Hypothalamus (tissue), 51 donors: ENCODE results near the gene ACBD6.
A peak's percentile ranks its signal among the peaks of the same experiment; 100 is the strongest.

Source experiments
- DNase-seq, 51 donors: peaks; one replicate each; lab custom pipeline; 2025; lab: John Stamatoyannopoulos, UW

The ACBD6 gene

DNA sequence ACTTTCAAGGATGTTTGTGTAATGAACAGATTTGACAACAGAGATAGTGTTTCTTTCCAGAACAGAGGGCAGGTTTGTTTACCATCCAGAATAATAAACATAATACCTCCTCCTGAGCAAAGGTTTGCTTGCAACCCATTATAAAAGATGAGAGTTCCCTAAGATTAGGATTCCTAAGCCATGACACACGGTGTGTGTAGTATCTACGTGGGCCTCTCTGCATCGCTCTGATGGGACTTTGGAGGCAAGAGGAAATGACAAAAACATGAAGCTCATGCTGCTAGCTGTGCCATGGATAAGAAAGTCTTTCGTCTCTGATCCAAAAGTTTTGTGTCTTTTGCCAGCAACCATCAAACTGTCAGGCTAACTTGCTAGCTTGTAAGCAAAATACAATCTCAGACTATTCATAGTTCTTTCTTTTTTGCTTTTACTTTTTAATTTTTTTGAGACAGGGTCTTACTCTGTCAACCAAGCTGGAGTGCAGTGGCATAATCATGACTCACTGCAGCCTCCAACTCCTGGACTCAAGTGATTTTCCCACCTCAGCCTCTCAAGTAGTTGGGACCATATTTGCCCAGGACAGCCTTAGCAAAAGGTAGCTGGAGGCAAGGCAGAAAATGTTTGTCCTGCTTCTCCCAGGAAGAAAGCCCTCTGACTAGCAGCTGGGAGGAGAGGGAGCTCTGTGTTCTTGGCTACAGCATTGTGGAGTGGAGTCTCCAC is 191.2 kb downstream of the ACBD6 start:
- no peak for DNase-seq

DNA sequence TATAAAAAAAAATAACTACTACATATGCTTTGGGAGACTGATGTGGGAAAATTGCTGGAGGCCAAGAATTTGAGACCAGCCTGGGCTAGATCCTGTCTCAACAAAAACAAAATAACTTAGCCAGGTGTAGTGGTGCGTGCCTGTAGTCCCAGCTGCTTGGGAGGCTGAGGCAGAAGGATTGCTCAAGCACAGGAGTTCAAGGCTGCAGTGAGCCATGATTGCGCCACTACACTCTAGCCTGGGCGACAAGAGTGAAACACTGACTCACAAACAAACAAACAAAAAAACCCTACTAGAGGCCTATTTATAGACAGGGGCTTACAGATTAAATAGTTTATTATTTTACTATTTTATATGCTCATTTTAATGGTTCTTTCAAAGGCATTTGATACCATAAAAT is 192.3 kb downstream of the ACBD6 start:
- DNase-seq, result no peak

DNA sequence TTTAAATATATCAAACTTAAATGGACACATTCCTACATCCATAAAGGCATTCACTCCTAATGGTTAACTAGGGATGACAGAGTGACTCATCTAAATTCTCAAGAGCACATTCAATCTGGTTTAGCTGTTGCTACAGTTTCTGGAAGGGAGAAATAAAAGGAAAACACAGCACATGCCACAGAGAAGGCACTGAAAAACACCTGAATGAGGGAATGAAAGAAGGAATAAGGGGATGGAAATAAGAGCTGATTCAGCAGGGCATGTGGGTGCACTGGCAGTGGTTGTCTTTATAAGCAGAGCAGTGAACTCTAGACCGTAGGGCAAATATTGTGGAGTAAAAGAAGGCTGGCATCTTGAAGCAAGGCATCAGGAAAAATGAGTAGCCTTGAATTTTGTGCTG is 193.0 kb downstream of the ACBD6 start:
- DNase-seq, result no peak

DNA sequence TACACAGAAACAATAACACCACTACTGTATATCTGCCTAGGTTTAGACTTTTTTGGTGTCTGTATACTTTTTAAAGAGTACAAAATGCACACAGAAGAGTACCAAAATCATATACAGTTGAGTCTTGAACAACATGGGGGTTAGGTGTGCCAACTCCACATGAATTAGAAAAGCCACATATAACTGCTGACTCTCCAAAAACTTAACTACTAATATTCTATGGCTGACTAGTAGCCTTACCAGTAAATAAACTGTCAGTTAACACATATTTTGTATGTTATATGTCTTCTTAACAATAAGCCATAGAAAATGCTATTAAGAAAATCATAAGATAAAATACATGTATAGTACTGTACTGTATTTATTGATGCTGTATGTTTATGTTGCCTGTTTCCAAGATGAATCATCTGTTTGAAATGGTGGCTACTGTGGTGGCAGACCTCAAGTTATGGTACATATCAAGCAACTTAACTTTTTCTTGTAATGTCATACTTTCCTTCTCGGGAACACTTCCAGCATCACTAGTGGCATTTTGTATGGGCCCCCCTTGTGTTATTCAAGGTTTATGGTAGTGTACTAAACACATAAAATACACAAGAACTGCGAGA is 201.1 kb downstream of the ACBD6 start:
- no peak for DNase-seq

DNA sequence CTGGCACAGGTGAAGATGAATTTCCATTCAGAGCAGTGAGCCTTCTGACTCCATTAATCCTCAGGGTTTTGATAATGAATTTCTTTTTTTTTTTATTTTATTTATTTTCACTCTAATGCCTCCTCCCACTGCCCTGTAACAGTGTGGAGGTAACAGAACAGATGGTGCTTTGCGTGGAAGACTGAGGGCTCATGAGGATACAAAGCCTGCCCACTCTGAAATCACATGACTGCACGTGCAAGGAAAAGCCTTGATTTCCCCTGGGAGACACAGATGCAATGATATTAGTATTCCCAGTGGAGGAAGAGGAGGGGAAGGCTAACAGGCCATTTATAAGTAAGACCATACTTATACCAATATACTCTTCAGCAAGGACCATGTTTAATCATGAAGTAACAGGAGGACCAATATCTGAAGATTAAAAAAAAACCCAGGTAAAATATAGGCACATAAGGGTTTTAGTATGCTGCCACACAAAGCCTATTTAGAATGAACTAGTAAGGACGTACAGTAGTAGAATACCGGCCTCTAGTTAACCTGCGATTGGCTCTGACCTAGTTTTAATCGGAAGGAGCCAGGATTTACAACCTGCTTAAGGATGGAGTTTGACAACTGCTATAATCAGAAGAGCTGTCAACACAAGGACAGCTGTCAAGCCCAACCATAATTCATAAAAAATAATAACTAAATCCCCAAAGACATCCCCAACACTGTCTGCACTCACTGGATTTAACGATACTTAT is 202.7 kb downstream of the ACBD6 start:
- no peak for DNase-seq

DNA sequence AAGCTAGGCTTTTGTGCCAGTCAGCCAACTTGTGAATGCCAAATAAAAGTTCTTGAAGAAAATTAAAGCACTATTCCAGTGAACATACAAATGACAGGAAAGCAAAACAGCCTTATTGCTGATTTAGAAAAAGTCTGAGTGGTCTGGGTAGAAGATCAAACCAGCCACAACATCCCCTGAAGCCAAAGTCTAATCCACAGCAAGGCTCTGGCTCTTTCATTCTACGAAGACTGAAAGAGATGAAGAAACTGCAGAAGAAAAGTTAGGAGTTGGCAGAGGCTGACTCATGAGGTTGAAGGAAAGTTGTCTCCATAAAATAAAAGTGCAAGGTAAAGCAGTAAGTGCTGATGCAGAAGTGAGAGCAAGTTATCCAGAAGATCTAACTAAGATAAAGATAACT is 206.4 kb downstream of the ACBD6 start:
- DNase-seq, result no peak

DNA sequence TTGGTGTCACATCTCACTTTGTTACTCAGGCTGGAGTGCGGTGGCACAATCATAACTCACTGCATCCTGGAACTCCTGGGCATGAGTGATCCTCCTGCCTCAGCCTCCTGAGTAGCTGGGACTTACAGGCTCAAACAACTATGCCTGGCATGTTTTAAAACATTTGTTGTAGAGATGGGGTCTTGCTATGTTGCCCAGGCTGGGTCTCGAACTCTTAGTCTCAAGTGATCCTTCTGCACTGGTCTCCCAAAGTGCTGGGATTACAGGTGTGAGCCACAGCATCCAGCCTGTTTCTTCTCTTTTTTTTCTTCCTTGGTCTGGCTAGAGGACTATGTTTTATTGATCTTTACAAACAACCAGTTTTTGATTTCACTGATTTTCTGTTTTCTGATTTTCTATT is 207.7 kb downstream of the ACBD6 start:
- no peak for DNase-seq

DNA sequence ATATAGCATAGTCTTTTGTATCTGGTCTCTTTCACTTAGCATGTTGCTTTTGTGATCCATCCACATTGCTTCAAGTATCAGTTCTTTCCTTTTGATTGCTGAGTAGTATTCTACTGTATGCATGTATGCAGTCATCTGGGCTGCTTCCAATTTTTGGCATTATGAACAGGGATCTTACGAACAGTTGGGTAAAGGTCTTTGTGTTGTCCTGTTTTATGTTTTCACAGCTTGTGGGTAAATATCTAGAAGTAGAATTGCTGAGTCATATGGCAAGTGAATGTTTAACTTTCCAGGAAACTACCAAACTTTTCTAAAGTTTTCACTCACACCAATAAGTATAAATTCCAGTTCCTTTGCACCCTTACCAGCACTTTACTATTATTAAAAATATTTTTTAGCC is 211.4 kb downstream of the ACBD6 start:
- no peak for DNase-seq

DNA sequence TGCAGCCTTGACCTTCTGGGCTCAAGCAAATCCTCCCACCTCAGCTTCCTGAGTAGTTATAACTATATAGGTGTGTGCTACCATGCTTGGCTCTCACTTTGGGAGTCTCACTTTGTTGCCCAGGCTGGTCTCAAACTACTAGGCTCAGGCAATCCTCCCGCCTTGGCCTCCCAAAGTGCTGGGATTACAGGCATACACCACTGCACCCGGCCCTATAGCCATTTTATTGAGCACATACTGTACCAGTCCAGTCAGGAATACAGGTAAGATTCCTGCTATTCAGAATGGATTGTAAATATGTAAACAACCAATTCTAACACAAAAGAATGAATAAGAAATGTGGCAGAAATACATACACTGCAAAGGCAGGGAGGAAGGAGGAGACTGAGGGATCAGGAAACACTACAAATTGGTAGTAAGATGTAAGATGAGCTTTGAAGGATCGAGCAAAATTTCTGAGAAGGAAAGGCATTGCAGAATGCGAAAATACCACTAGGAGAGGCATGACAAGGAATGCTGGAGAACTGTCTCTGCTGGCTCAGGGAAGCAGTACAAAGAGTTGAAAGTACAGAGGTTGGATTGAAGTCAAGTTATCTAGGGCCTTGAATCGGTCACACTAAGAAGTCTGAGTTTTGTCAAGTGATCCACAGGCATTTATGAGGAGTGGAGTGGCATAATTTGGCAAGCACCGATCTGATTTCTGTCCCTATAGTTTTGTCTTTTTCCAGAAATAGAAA is 211.9 kb downstream of the ACBD6 start:
- DNase-seq, result no peak

DNA sequence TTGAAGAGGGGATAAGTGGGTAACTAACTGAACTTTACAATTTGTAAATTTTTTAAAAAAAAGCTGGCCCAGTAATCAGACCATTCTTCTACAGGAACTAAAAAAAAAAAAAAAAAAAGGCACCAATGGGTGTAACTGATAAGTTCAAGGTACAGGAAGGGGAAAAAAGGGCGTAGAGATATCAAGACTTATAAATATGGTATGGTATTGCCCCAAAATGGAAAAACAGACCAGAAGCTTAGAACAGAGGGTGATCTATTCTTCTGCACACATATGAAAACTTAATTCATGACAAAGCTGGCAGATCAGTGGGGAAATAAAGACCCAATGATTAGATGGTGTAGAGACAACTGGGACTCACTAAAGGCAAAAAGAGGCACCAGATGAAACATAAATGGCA is 213.4 kb downstream of the ACBD6 start:
- DNase-seq, result no peak

DNA sequence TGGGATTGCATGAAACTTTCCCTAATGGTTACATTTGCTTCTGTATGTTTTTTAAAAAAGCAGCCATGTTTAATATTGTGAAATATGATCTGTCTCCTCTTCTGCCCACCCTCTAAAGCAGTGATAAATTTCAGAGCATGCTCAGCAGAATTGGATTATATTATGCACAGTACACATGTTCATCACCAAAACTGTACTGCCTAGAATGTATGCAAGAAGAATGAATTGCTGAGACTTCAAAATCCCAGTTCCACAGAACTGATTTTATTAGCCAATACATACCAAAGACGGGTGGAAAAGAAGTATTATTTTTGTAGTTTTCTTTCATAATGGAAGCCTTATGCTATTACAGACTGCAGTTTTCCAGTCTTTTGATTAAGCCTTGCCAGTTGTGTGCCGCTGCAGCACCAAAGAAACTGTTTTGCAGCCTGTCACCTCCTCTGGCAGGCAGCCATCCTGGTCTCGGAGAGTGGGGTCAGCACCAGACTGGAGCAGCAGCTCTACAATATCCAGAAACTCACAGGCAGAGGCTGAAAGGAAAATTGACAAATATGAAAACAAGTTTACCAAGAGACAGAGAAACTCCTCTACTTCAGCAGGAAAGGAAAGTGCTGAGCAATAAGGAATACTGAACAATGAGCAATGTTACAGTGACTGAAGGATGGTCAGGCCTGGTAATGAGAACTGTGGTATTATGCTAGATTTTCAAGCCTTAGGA is 214.2 kb downstream of the ACBD6 start:
- peak in 18 of 51 donors; percentile 6 to 43 (median 20) for DNase-seq

DNA sequence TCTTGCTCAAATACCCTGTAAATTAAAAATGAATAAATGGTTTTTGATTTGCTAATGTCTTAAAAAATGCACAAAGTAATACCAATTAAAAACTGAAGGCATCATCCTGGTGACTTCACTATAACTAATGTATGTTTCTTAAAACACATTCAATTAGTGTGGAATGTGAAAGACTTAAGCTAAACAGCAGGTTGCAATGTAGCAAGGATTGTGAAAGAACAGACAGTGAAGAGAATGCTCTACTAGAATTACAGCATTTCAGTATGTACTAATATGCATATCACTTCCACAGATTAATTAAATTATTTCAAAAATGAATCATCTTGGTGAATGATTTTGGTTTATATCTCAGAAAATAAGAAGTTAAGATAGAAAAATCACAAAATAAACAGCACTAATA is 216.0 kb downstream of the ACBD6 start:
- no peak for DNase-seq

DNA sequence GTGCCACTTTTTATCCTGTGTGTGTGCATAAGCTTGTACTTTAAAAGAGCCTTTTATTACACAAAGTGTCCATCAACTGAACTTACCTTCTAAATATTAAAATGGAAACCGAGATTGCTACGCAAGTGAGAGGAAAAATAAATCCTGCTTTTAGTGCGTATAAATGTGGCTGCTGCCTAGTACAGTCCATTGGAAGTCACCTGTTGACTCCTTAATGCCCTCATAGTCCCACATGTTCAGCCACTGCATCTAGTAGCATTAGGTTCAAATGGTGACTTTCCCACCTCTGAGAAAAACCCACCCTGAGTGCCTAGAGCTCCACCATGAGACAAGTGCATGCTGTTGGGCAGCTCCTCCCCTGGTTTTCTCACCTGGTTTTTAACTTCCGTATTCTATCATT is 219.3 kb downstream of the ACBD6 start:
- no peak for DNase-seq

DNA sequence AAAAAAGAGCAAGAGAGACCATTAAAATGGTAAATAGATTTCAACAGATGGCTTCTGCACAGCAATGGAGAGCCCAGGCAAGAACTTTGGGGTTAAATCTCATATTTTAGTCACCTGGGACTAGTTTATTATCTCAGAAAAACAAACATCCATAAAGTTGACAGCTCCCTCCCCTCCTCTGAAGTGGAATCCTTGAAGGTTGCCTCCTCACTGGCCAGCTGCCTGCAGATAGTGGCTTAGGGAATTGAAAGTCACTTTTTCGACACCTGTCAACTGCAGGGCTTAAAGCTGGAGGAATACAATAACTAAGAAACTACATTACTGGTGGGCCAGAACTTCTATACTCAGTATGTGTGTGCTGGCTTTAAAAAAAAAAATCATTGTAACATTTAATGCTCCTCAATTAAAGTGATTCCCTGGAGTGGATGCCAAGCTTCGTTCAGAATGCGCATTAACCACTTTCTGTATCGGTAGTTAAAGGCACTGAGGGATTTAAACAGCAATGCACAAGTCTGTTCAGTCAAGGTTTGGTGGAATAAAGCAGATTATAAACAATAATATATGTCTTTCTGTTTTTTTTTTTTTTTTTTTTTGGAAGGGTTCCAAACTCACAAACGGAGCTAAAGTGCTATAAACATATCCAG is 219.9 kb downstream of the ACBD6 start:
- DNase-seq, result no peak

DNA sequence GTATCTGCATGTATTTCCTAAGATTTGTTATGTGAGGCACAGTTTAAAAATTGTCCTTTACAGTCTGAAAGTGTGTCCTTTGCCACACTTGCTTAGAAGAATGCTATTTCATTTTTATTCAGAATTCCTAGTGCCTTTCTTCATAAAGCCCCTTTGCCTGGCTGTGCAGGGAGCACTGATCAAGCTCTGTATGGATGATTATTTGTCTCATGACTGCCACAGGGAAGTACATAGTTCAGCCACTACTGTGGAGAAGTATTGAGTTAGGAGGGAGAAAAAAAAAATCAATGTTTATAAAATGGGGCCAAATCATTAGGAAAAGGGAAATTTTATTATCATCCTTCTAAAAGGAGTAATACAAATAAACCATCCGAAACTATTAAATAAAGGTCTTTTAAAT is 220.9 kb downstream of the ACBD6 start:
- no peak for DNase-seq

DNA sequence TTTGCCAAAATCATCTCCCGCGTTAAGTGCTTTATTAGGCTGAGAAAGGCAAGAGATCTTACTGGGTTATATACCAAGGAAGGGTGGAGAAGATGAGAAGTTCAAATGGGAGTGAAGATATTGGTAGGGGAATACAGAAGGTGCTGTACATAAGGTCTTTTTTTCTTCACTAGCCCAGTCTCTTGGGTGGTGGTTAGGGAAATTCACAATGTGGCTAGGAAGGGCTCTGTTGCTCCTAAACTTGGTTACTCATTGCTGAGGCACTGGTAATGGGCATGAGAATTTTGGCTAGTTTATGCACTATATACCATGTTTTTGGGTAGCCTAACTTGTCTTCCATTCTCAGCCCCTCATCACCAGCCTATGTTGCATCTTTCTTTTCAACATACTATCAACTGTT is 221.8 kb downstream of the ACBD6 start:
- no peak for DNase-seq

DNA sequence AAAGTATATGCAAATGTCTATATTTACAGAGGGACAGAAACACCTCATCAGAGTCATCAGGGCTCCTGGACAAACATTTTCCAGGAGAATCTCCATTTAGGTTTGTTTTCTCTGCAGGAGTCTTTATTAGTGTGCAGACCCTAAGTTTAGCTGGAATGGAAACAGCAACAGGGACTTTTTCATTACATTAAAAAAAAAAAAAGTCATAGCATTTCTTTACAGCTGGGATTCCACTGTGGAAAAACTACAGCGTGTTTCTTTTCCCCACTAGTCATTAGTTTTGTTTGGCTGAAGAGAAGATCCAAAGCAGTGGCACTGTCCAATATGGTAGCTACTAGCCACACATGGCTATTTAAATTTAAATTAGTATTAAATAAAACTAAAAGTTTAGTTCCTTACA is 222.7 kb downstream of the ACBD6 start:
- DNase-seq, result no peak

DNA sequence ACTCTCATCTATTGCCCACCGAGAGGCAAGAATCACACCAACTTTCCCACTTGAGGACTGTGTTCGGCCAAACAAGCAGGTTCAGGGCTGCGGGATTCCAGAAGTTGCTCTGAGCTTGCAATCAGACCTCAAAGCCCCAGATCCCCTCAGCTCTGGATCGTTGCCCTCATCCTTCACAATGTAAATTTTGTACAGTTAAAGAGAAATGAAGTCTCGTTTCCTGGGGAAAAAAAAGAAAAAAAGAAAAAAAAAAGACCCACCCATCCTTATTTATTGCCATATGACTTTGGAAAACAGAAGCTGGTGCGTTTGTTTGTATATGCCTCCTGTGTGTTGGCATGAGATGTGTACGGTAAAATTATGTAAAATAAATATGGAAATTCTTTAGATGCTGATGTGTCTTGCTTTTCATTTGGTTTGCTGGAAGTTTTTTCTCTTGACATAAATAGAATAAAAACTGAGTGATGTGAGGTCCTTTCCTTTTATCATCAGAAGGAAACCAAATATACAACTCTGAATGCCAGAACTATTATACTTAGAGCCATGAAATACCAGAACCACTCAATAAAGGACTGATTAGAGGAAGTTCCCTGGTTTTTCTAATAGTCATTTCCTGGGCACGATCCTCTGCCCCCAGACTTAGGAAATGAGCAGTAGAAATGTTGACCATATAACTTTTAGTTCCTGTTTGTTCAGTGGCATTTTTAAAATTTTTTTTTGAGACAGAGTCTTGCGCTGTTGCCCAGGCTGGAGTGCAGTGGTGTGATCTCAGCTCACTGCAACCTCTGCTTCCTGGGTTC is 223.6 kb downstream of the ACBD6 start:
- DNase-seq, result no peak

DNA sequence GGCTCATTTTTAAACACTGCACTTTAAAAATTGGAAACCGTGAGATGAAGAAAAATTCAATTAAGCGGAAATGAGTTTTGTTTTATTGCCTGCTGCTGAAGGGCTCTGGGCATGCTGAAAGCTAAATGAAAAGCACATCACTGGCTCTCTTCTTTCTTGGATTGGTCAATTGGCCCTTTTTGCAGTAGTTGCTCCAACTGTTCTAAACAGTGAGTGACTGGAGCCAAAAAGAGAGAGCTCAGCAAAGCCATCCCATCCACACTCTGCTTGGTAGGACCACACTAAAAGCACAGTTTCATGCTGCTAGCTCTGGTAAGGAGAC is 224.2 kb downstream of the ACBD6 start:
- DNase-seq, result no peak
